Muscle of leg (tissue), 11 donors: ENCODE measurements around the gene ATP11B. TPM values are rescaled to one million over a fixed set of nuclear protein-coding genes. Genes with fewer than 3 reads are reported as not detected.
A peak's percentile ranks its signal among the peaks of the same experiment; 100 is the strongest.

Source experiments
- DNase-seq: peaks from one replicate; pipeline ENCODE4 v3.0.0; 2013
- H3K27ac ChIP-seq: one replicate; pipeline ENCODE4 v1.5.1; 2013; ENCODE audit warnings: mild to moderate bottlenecking, low read length, control low read depth
- H3K27me3 ChIP-seq: one replicate; pipeline ENCODE4 v1.6.1; 2013; ENCODE audit warnings: low read length; ENCODE audit not compliant: control insufficient read depth, insufficient read depth
- H3K36me3 ChIP-seq: one replicate; pipeline ENCODE4 v1.6.1; 2013; ENCODE audit warnings: low read length; ENCODE audit not compliant: control insufficient read depth, insufficient read depth
- H3K4me1 ChIP-seq: one replicate; pipeline ENCODE4 v1.6.1; 2013; ENCODE audit warnings: low read length; ENCODE audit not compliant: control insufficient read depth, insufficient read depth
- H3K4me3 ChIP-seq: one replicate; pipeline ENCODE4 v1.5.1; 2013; ENCODE audit warnings: low read length, control low read depth
- H3K9me3 ChIP-seq: replicated peaks from 2 replicates; pipeline ENCODE4 v1.6.1; 2013; ENCODE audit warnings: low read depth, low read length; ENCODE audit not compliant: control insufficient read depth
- WGBS: methylation state at CpG from one replicate; pipeline ENCODE4 v1.1.5; 2013; ENCODE audit warnings: missing lambda C conversion rate; ENCODE audit not compliant: insufficient coverage; 5-methylcytosine and 5-hydroxymethylcytosine counted together
- polyA plus RNA-seq, 8 donors: library from polyadenylated mRNA; unstranded; fragments of 120-200 nt; gene quantifications; one replicate each; pipeline versions ENCODE4 v1.2.1 to v1.2.3, GENCODE V29; 2013; ENCODE audit warnings: inconsistent platforms in 1 of 8, low replicate concordance in 1 of 8; ENCODE audit not compliant: insufficient read length in 8 of 8, insufficient read depth in 1 of 8
- total RNA-seq: library from RNA; stranded (reverse); fragments of 120-200 nt; gene quantifications from one replicate; pipeline ENCODE4 v1.2.4, GENCODE V29; 2013

ATP11B gene
- total and polyA plus RNA-seq, 9 donors, result 26.5 to 58.5 (median 41.9) TPM

DNA sequence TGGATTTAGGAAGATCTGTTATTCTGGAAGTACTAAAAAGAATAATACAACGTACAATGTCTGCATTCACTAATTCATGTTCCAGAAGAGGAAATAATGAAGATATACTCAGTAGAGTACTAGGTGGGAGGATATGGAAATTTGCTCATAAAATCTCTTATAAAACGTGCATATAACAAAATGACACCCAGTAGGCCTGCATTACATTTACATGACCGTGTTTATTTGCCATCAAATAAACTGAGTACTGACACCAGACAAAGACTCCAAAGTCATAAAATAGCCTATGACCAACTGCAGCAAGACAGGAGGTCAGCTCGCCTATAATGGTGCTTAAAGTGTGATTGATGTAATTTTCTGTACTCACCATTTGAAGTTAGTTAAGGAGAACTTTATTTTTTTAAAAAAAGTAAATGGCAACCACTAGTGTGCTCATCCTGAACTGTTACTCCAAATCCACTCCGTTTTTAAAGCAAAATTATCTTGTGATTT is 126.6 kb downstream of the ATP11B start:
- Histone ChIP-seq H3K9me3 (no peaks in the 10 kb centered on the region), H3K27me3 (no peaks in the 10 kb centered on the region), H3K4me1 (peaks cover 4% of the 10 kb centered on the region), H3K36me3 (no peaks in the 10 kb centered on the region), H3K27ac (no peak overlapping the region), H3K4me3 (no peak overlapping the region)
- no peak for DNase-seq
- no CpG with 5 or more reads among the region's 5 CpGs for WGBS

DNA sequence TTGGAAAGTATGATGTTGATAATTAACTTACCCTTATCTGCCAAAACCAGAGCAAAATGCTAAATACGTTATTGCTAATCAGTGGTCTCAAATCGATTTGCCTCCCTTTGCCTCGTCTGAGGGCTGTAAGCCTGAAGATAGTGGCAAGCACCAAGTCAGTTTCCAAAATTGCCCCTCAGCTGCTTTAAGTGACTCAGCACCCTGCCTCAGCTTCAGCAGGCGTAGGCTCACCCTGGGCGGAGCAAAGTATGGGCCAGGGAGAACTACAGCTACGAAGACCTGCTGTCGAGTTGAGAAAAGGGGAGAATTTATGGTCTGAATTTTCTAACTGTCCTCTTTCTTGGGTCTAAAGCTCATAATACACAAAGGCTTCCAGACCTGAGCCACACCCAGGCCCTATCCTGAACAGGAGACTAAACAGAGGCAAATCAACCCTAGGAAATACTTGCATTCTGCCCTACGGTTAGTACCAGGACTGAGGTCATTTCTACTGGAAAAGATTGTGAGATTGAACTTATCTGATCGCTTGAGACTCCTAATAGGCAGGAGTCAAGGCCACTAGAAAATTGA is 127.3 kb downstream of the ATP11B start:
- H3K4me1 ChIP-seq, result peaks cover 8% of the 10 kb centered on the region
- H3K9me3 ChIP-seq, result no peaks in the 10 kb centered on the region
- 67% methylated on average over 5 of the region's 9 CpGs for WGBS
- H3K27ac ChIP-seq, result peak overlapping the region; percentile 11
- DNase-seq, result peak; percentile 25
- no peaks in the 10 kb centered on the region for H3K36me3 ChIP-seq
- H3K4me3 ChIP-seq, result no peak overlapping the region
- no peaks in the 10 kb centered on the region for H3K27me3 ChIP-seq

DNA sequence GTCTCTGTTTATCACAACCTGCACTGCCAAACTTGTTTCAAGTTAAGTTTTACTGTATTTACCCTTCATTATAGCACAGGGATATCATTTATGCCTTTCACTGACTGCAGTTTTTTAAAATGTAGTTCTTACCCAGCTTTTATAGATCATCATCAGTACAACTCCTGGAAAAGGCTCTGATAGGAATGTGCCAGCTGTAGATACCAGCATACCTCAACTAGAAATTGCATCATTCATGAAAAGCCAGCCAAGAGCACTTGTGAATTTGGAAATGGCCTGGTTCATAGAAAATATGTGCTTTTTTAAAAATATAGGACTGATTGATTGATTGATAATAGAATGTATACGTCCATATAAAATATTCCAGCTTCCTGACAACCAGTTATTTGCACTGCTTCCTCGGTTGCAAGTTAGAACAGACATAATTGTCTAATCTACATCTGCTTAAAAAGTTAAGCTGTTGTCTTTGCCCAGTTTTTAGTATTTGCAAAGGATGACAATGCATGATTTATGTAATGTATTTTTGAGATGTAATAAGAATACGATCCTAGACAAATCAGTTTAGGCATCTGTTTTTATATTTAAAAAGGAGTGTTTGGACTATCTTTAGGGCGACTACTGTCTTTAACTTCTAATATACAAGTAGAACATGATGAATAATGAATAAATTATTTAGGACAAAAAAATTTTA is 128.5 kb downstream of the ATP11B start:
- DNase-seq, result peak; percentile 20

DNA sequence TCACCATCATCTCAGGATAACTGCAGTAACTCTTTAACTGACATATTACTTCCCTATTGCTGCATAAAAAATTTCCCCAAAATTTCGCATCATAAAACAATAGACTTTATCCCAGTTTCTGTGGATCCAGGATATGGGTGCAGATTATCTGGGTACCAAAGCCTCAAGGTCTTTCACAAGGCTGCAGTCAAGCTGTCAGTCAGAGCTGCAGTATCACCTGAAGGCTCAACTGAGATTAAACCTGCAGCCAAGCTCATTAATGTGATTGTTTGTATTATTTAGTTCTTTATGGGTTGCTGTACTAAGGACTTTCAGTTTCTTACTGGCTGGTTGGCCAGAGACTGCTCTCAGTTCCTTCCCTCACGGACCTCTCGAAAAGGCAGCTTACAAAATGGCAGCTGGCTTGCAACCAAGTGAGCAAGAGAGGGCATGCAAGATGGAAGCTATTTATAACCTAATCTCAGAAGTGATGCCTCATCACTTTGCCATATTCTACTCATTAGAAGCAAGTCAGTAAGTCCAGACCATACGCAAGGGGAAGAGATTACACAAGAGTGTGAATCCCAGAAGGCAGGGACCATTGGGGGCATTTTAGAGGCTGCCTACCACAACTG is 132.1 kb downstream of the ATP11B start:
- Histone ChIP-seq H3K27ac (no peak overlapping the region), H3K4me3 (no peak overlapping the region), H3K9me3 (no peaks in the 10 kb centered on the region), H3K4me1 (peaks cover 7% of the 10 kb centered on the region), H3K27me3 (no peaks in the 10 kb centered on the region), H3K36me3 (no peaks in the 10 kb centered on the region)
- 83% methylated on average over 1 of the region's 4 CpGs for WGBS
- peak; percentile 49 for DNase-seq

More for the DNA sequence above, 128.5 kb downstream of the ATP11B start:
- Histone ChIP-seq H3K9me3 (no peaks in the 10 kb centered on the region), H3K36me3 (no peaks in the 10 kb centered on the region), H3K27me3 (no peaks in the 10 kb centered on the region), H3K27ac (no peak overlapping the region), H3K4me1 (peaks cover 8% of the 10 kb centered on the region), H3K4me3 (no peak overlapping the region)
- no CpG with 5 or more reads among the region's 4 CpGs for WGBS

DNA sequence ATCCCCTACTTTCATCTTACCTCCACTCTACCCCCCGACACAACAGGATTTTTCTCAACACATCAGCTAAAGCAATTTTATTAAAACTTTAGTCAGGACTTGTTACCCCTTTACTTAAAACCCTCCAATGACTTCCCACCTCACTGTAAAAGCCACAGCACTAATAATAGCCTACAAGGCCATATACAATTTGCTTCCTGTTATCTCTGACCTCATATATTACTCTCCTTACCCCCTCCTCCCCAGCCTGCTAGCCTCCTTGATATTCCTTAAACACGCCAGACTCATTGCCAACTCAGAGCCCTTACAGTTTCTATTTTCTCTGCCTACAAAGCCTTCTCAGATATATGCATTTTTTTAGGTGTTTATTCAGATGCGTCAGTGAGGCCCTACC is 132.6 kb downstream of the ATP11B start:
- no peak for DNase-seq

DNA sequence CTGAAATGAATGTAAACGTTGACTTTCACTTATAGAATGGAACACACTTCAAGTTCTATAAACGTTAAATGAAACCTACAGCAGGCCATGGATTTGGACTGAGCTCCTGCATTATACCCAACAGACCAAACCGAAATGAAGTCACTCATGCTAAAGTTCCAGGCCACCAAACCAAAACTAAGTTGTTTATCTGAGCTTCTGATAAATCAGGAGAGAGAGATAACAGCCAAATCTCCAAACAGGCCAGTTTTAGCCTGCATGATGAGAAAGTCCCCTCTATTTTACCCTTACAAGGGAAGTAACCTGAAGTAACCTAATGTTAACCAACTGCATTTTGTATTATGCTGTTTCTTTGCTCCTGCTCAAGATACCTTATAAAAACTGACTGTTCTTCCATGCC is 142.5 kb downstream of the ATP11B start:
- Histone ChIP-seq H3K4me1 (no peaks in the 10 kb centered on the region), H3K4me3 (no peak overlapping the region), H3K27ac (no peak overlapping the region), H3K36me3 (no peaks in the 10 kb centered on the region), H3K9me3 (peaks cover 6% of the 10 kb centered on the region), H3K27me3 (no peaks in the 10 kb centered on the region)
- DNase-seq, result no peak
- no CpG with 5 or more reads among the region's 3 CpGs for WGBS

More for the DNA sequence above, 132.6 kb downstream of the ATP11B start:
- WGBS, result 100% methylated on average over 1 of the region's 3 CpGs
- no peaks in the 10 kb centered on the region for H3K27me3 ChIP-seq
- no peak overlapping the region for H3K4me3 ChIP-seq
- no peak overlapping the region for H3K27ac ChIP-seq
- H3K9me3 ChIP-seq, result no peaks in the 10 kb centered on the region
- H3K4me1 ChIP-seq, result peaks cover 3% of the 10 kb centered on the region
- no peaks in the 10 kb centered on the region for H3K36me3 ChIP-seq

DNA sequence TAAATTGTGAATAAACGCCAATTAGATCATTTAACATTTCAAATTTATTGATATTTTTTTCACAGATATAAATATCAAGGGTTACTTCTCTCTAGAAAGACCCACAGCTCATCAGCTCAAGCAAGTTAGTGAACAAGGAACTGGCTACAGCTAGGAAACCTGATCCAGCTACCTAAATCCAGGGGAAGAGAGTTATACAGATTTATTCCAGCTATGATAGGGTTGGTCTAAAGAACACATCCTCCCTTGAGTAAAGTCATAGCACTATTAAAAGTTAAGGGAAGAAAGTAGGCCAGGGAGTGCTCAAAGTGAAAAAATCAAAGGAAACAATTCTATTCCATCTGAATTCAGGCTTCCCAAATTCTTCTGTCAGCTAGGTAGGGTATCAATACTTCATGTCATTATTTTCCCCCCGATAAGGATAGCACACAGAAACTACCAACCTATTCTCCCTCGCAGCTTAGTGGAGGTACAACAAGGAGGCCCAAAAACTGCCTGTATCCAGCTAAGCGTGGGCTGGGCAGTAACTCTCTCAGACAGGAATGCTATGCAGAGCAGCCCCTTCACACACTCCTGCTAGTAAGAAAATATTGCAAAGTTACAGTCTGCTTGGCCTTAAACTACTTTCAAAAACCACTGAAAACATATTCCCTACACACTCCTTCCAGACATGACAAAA is 143.1 kb downstream of the ATP11B start:
- 40% methylated on average over 2 of the region's 4 CpGs for WGBS
- DNase-seq, result no peak
- Histone ChIP-seq H3K27me3 (no peaks in the 10 kb centered on the region), H3K36me3 (no peaks in the 10 kb centered on the region), H3K27ac (no peak overlapping the region), H3K9me3 (peaks cover 6% of the 10 kb centered on the region), H3K4me1 (no peaks in the 10 kb centered on the region), H3K4me3 (no peak overlapping the region)

DNA sequence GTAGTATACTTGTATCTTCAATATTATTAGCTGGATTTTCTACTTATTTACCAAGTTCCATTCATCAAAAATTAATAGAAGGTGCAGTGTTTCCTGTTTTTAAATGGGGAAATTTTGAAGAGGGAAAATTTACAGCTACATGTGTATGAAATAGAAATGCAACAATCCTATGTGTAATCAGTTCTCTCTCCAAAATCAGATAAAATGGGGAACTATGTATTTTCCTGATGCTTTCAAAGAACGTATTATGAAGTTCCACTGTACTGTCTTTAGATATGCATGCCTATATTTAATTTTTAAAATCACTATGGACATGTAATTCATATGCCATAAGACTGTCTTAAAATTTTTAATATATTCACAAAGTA is 143.6 kb downstream of the ATP11B start:
- Histone ChIP-seq H3K4me3 (no peak overlapping the region), H3K27ac (no peak overlapping the region), H3K36me3 (no peaks in the 10 kb centered on the region), H3K4me1 (no peaks in the 10 kb centered on the region), H3K27me3 (no peaks in the 10 kb centered on the region), H3K9me3 (peaks cover 6% of the 10 kb centered on the region)
- no CpG with 5 or more reads among the region's 1 CpG for WGBS
- no peak for DNase-seq

DNA sequence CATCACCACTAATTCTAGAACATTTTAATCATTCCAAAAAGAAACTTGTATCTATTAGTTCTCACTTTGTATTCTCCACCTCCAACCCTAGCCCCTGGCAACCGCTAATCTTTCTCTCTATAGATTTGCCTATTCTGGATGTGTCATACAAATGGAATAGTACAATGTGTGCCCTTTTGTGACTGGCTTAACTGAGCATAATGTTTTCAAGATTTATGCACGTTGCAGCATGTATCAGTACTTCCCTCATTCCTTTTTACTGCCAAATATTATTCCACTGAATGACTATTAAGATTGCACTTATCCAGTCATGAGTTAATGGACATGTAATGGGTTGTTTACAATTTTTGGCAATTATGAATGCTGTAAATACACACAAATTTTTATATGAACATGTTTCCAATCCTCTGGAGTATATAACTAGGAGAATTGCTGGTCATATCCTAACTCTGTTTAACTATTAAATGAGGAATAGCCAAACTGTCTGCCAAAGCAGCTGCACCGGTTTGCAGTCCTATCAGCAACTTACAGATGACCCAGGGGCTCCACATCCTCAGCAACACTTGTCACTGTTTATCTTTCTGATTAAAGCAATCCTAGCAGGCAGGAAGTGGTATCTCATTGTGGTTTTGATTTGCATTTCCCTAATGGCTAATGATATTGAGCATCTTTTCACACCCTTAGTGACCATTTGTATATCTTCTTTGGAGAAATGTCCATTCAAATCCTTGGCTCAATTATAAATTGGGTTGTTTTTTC is 144.2 kb downstream of the ATP11B start:
- Histone ChIP-seq H3K27me3 (no peaks in the 10 kb centered on the region), H3K27ac (no peak overlapping the region), H3K36me3 (no peaks in the 10 kb centered on the region), H3K4me1 (no peaks in the 10 kb centered on the region), H3K4me3 (no peak overlapping the region), H3K9me3 (peaks cover 3% of the 10 kb centered on the region)
- DNase-seq, result no peak
- no CpG with 5 or more reads among the region's 3 CpGs for WGBS
